Fibroblast of the conjunctiva (primary cell): ENCODE measurements around the gene PRKAG2.
"Not testable (repeated sequence)": the region's sequence is repeated elsewhere in the genome, so short reads cannot be mapped to it uniquely, and the experiment has no call there.

Experiments used
- DNase-seq: peaks from one replicate; pipeline ENCODE4 v3.0.0-alpha.2; 2010; ENCODE audit warnings: low read depth

The PRKAG2 gene

DNA sequence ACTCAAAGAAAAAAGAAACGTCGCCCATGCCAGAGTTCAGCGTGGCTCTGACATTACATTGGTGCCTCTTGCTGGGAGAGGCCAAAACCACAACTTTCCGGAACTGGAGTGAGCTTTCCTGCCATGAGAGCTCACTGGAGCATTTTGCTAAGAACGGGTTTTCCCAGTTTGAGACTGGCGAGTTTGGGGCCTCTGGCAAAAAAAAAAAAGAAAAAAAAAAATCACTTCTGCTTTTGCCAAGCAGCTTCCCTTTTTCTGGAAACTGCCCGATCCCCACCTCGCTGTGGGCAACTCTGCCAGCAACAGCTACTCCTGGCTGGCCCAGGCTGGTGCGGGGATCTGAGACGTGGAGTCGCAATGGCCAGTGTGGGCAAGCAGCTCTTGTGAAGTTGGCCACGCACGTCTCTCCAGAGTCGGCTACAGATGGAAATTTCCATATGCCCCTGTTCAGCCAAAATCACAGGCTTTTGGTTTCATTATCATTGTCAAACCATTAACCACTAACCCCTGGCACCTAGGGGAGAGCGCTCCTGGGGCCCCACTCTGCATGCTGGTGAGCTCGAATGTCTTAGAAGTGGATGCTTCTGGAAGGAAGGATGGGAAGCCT, 25.7 kb downstream of the PRKAG2 start:
- DNase-seq, result no peak

DNA sequence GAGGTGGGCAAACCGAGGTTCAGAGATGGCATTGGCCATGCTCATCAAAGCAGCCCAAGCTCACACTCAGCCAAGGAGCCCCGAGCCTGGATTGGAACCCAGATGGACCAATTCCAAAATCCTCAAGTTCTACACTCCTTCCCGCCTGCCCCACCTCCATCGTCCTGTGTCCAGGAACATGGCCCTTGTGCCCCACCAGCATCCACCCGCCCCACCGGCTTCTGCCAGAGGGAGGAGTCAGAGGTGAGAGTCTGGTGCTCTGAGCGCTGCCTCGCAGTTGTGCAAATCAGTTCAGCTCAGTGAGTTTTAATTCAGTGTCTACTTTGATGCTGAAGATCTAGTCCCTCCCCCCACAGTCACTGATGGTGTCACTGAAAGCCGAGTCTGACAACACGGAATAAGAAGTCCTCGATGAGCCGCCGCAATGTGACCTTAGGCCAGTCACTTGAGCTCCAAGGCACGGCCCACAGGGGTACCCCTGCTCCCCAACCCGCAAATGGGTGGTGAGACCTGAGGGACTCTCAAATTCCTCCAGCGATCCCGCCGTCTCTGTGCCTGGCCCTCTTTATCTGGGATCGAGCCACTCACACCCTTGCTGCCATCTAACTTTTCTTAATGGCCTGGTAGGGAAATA, 26.3 kb downstream of the PRKAG2 start:
- DNase-seq, result no peak

DNA sequence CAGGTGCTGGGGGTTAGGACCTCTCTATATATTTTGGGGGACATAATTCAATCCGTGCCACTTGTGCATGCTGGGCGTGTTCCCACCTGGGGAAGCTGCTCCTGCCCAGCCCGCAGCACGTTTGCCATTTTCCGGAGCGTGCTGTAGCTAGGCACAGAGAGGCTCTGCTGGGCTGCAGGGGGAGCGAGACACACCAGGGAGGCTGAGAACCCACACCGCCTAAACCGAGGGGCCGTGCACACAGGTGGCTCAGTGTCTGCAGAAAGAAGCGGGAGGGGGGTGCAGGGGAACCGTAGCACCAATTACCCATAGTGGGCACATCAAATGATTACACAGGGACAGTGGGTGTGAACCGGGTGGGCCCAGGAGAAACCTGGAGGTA, 27.0 kb downstream of the PRKAG2 start:
- DNase-seq, result no peak

DNA sequence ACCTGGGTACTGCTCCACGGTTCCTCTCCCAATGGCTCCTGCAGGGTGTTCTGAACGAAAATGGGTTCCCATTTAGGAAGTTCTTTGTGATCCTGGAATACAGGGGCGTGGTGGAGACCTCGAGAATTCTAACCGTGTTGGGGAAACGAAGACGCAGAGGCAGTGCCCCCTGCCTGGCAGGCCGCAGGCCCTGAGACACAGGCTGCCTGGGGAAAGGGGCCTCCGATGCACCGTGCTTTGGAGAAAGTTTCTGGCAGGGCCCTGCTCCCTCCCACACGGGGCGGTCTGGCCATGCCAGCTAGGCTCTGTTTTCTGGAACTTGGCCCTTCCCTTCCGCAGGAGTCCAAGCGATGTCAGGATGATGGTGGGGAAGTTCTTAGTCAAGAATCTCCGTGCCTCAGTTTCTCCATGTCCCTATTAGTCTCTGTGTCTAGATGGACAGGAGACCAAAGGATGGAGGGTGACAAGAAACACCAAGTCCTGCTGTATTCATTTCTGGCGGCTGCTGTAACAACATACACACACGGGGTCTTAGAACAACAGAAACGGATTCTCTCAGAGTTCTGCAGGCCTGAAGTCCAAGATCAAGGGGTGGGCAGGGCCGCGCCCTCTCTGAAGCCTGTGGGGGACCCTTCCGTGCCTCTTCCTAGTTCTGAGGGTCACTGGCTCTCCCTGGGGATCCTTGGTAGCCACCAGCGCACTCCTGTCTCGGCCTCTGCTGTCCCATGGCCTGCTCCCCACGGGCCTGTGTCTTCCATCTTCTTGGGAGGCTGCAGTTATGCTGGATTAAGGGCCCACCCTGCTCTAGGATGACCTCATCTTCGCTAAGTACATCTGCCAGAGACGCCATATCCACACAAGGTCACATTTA, 27.7 kb downstream of the PRKAG2 start:
- no peak for DNase-seq

DNA sequence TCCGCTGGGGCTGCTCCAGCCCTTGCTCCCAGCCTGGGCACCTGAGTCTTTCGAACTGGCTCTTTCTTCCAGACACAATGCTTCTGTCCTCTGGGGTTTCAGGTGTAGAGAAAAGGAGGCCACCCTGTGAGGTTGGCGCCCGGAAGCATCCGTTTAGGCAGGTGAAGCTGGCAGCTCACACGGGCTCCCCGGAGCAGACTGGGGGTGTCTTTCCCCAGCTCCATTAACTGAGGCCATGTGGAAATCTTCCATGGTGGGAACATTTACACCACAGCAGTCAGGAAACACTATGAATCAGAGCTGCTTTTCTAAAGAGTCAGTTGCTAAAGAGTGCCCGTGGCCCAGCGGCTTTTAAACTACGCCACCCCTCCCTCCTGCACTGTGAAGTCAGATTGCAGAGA, 29.2 kb downstream of the PRKAG2 start:
- no peak for DNase-seq

DNA sequence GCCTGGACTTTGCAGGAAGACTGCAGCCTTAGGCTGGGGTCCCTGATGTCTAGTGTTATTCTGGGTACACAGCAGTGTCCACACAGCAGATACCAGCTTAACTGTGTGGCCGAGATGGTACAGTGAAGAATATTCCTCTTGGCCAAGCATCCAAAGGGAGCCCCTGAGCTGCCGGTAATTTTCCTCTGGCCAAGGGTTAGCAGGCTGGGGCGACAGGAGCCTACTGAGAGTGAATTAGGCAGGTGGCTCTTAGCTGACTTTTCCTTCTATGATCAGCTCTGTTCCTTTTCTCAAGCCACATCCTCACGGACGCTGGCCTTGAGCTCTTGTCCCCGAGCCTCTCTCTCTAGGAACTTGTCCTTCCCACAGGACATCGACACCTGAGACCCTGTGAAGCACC, 29.8 kb downstream of the PRKAG2 start:
- DNase-seq, result no peak

DNA sequence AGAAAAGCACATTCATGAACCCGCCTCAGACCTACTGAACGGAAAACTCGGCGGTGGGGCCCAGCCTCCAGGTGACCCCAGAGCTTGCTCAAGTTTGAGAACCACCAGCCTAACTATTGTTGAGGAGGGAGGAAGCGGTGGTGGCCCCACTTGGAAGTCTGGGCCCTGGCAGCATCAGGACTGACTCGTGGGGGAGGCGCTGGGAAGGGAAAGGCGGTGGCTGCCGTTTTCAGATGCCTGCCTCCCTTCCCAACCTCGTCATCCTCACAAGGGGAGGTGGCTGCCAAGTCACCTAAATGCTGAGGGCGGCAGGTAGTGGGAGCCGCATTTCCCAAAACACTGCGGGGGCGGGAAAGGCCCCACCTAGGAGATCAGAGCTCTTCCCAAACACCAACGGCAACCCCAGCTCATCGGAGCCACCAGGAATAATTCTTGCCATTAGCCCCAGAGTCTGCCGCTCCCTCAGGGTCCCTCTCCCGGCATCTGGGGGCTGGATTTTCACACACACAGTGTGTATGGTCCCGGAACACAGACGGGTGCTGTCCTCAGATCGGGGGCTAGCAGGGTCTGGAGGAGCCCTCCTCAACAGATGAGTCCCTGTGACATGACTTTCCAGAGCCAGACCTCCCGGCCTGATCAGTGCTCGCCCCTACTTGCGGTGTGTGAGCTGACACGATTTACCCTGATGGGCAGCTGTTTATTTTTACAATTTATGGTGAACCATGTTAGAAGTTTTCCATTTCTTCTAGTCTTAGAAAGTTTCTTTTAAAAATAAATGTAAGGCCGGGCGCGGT, 31.3 kb downstream of the PRKAG2 start:
- DNase-seq, result no peak

DNA sequence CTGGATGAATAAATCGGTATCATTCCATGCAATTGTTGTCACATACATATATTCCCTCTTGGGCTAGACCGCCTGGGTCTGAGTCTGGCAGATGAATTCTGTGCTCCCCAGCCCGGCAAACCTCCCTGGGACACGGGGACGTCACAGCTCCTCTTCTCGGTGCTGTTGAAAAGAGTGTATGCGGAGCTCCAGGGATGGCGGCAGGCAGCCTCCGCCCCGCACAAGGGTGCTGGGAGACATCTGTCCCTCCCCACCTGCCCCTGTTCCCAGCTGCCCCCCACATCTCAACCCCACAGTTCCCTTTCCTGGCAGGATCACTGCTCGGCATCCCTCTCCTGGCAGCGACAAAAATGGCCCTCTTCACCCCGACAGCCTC, 32.1 kb downstream of the PRKAG2 start:
- no peak for DNase-seq

DNA sequence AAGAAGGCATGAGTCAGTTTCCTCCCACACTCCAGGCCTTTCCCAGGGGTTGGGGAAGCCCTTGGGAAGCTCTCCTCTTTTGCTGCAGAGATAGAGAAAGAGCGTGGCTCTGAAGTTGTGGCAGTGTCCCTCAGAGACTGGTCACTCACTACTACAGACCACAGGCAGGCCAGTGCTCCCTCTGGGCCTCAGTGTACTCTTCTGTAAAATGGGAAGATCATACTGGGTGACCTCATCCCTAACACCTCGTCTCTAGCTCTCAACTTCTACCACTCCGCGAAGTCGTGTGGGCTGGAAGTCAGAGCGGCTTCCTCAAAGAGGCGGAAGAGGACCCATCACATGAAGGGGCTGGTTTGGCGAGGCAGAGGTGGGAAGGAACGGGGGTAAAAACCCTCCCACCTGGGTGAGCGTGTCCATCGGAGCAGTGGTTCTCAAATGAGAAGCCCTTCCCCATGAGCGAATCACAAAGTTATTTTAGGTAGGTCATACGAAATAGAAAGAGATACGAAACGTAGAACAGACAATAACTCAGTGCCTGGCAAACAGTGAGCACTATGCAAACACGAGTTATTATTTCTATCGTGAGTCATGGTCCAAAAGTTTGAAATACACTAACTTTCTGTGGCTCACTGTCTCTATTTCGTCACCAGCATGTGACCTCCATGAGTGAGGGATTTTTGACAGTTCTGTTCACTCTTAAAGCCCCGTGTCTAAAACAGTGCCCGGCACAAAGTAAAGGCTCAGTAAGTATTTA, 32.7 kb downstream of the PRKAG2 start:
- peak; percentile 12 for DNase-seq

DNA sequence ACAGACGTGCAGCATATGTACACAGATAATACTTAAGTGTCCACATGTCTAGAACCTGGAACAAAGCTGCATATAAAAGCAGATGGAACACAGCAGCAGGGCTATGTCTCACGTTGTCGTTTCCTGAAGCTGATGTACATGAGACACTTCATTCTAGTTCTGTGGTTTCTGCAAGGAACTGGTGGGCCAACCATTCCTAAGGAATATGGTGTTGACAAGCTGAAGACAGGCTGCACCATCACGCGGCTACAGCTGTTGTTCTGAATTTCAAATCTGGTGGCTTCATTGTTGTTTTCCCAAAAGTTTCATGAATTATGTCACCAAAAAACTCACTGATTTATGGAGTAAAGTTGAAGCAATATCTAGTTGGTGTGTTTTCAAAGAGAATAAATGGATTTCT, 33.7 kb downstream of the PRKAG2 start:
- no peak for DNase-seq

DNA sequence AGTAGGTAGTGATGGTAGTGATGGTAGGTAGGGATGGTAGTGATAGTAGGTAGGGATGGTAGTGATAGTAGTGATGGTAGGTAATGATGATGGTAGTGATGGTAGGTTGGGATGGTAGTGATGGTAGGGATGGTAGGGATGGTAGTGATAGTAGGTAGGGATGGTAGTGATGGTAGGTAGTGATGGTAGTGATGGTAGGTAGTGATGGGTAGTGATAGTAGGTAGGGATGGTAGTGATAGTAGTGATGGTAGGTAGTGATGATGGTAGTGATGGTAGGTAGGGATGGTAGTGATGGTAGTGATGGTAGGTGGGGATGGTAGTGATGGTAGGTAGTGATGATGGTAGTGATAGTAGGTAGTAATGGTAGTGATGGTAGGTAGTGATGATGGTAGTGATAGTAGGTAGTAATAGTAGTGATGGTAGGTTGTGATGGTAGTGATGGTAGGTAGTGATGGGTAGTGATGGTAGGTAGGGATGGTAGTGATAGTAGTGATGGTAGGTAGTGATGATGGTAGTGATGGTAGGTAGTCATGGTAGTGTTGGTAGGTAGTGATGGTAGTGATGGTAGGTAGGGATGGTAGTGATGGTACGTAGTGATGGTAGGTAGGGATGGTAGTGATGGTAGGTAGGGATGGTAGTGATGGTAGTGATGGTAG, 35.4 kb downstream of the PRKAG2 start:
- DNase-seq, result not testable (repeated sequence)

DNA sequence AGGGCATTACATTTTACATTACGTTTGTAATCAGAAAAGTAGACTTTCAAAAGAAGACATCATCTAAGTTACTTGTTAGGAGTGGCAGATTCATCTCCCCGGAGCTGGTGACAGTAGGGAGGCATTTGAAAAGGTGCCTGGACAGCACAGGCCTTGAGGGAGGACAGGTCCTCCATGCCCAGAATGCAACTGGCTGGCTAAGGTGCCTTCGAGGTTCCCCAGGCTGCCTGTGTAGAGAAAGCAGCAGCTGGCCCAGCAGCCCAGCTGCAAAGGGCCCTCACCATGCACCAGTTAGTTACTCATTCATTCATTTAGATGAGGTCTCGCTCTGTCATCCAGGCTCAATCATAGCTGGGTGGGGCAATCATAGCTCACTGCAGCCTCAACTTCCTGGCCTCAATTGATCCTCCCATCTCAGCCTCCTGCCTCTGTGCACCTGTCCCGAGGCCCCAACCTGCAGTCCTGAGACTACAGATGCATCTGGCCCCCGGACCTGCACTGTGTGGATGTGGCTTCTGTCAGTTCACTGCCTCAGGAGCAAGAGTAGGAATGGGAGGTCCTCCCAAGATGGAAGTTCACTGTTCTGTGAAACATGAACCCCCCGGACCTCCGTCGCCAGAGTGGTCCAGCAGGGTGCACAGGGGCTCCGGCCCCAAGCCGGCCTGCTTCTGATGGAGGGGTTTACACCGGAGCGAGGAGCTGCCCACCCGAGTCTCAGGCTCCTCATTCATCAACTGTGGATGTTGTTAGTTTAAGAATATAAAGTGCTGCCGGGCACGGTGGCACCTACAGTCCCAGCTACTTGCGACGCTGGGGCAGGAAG, 36.6 kb downstream of the PRKAG2 start:
- DNase-seq, result no peak

DNA sequence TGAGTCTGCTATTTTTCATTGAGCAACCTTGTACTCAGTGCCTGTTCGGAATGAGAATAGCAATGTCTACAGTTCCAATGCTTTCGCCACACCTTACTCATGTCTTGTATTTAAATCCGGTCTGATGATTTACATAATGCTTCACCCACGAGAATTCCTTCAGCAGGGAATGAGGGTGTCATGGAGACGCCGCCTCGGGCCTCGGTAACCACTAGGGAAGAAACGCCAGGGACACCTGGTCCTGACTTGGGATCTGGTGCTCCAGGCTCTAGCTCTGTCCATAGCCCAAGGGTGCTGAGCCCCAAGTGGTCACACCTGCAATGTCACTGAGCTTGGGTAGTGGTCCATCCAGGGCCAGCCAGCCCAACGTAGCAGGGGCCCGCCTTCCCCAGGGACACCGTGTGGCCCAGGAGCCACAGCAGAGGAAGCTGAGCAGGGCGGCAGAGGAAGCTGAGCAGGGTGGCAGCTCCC, 37.4 kb downstream of the PRKAG2 start:
- DNase-seq, result no peak

DNA sequence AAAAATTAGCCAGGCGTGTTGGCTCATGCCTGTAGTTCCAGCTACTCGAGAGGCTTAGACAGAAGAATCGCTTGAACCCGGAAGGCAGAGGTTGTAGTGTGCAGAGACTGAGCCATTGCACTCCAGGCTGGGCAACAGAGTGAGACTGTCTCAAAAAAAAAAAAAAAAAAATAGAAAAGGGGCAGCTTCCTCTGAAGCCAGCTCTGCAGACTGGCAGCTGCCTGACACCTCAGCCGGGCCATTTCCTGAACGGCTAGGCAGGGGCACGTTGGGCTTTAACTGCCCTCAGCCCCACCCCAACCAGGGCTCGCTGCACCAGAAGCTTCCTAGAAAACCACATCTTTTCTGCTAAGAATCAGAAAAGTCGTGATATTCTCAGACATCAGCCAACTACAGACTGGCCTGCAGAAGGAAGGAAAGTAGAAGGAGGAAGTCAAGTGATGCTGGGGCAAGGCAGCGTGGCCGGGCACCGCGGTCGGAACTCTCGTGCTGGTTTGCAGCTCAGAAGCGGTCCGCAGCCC, 38.0 kb downstream of the PRKAG2 start:
- no peak for DNase-seq

DNA sequence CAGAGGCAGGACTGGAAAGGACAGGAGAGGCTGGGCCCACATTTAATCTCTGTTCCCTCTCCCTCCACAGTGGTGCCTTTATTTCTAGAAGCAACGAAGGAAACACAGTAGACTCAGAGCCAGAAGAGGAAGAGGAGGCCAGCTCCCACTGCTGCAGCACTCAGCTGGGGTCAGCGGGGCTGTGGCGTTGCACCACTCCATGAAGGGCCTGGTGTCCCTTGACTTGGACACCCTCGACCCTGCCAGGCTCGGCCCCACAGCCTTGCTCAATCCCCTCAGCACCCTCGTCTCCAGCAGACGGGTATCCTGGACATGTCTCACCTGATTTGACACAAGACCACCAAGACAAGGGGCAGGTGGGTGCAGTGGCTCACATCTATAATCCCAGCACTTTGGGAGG, 38.8 kb downstream of the PRKAG2 start:
- no peak for DNase-seq

DNA sequence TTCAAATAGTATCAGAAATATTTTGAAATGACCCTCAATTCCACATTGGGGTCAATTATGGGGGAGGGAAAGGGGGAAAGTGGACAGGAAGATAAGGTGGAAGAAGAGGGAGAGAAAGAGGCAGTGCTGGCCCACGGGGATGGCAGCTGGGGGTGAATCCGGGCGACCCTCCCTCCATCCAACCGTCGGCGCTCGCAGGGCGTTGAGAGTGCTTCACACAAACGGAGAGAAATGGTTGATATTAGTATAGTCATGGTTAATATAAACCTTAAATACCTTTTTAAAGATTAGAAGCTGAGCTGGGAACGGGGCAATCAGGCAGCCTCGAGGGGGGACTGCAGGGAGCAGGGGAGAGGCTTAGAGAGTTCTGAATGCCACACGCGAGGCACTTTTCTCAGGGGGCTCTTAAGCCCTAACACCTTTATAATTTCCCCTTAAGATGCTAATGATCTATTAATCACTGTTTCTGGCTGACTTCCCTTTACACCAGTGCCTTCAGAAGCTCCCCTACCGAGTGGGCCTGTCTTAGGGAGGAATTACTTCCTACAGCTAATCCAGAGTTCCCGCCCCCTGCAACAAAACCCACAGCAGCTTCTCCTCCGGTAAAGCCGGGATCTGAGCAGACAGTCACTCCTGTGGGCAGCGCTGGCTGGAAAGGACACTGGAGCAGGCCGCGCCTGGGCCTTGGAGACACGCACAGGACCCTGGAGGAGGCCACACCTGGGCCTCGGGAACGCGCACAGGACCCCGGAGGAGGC, 39.5 kb downstream of the PRKAG2 start:
- no peak for DNase-seq

DNA sequence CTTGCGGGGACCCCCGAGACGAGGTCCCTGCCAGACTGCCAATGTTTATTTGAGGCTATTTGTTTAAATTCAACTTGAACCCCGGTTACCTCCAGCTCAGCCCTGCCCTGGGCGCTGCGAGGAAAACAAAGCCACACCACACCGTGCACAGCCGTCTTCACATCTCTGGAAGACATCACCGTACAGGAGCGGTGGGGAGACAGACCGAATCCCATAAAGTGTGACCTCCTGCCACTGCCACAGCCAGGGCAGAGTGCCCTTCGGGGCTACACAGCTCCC, 40.0 kb downstream of the PRKAG2 start:
- DNase-seq, result no peak

DNA sequence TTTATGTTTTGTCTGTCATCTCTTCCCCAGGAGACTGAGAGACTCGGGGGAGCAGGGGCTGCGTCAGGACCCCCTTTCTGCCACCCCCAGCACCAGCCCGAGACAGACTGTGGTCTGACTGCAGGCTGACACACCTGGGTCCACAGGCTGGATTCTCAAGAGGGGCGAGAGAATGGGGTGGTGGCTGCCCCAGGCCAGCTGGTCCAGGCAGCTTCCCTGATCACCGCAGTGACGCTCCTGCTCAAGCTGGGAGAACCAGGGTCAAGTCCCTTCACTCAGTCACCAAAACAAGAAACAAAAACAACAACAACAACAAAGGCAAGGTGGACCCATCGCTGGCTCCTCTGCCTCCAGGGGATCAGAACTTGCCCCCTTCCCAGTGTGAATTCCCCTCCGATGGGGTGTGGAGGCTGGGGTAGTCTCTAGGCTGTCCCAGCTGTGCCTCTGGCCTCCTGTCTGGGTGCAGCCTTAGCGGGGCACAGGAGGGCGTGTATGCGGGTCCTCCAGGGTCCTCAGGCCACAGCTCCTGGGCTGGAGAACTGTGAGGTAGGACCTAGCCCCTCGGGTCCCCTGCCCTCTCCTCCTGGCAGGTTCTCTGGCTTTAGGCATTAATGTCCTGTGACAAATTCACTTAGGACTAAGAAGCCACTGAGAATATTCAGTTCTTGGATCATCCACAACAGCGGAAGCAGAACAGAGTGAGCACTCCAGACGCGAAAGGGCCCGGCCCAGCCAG, 40.6 kb downstream of the PRKAG2 start:
- DNase-seq, result no peak

DNA sequence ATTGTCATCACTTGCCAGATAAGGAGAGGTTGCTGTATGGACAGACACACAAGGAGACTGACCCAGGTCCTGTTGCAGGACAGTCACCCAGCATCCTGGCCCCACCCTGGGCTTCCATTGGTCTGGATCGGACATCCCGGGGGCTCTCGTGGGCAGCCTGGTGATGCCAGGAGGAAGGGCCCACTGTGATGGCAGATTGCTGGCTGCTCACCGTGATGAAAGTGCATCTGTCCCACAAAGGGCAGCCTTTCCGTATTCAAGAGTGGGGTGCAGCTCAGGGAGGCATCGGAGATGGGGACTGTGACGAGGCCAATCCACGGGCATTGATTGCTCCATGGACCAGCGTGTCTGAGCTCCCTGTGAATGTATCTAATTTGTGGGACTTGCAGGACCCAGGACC, 41.3 kb downstream of the PRKAG2 start:
- no peak for DNase-seq
